ENCODE measurements around the gene STX10.
"Not testable (repeated sequence)": the region's sequence is repeated elsewhere in the genome, so short reads cannot be mapped to it uniquely, and the experiment has no call there.

The STX10 gene

GRCh38 chr19:13150187-13150930, at the start of gene STX10, which contains the start of gene IER2:
Gene STX10, minus strand, starts transcription at chr19:13150375. Its CDS starts 202 bp downstream, at chr19:13150173.
Gene IER2, plus strand, starts transcription at chr19:13150411. Its CDS starts 2,776 bp downstream, at chr19:13153187.
- in situ Hi-C loops (cut with MboI; ENCODE audit: low sequenced_read_pairs) = no loop called here

GRCh38 chr19:13198634-13199033, 48.5 kb upstream of the STX10 start:
- in situ Hi-C loops (cut with MboI; ENCODE audit: low sequenced_read_pairs) = no loop called here

GRCh38 chr19:13195678-13196077, 45.5 kb upstream of the STX10 start:
- in situ Hi-C loops (cut with MboI; ENCODE audit: low sequenced_read_pairs) = no loop called here

GRCh38 chr19:13190781-13191540, 40.8 kb upstream of the STX10 start:
- in situ Hi-C loops (cut with MboI; ENCODE audit: low sequenced_read_pairs) = no loop called here

GRCh38 chr19:13189600-13189999, 39.4 kb upstream of the STX10 start:
- in situ Hi-C loops (cut with MboI; ENCODE audit: low sequenced_read_pairs) = no loop called here

GRCh38 chr19:13187419-13187818, 37.2 kb upstream of the STX10 start:
- in situ Hi-C loops (cut with MboI; ENCODE audit: low sequenced_read_pairs) = no loop called here

- in situ Hi-C loops (cut with MboI; ENCODE audit: low sequenced_read_pairs) = not testable (repeated sequence)
Measured at GRCh38 chr19:13186688-13187087, 36.5 kb upstream of the STX10 start.

GRCh38 chr19:13185763-13186657, 35.8 kb upstream of the STX10 start:
- in situ Hi-C loops (cut with MboI; ENCODE audit: low sequenced_read_pairs) = not testable (repeated sequence)

- in situ Hi-C loops (cut with MboI; ENCODE audit: low sequenced_read_pairs) = not testable (repeated sequence)
Measured at GRCh38 chr19:13184926-13185325, 34.8 kb upstream of the STX10 start.

GRCh38 chr19:13181747-13182388, 31.7 kb upstream of the STX10 start:
- in situ Hi-C loops (cut with MboI; ENCODE audit: low sequenced_read_pairs) = no loop called here

GRCh38 chr19:13178291-13178690, 28.1 kb upstream of the STX10 start:
- in situ Hi-C loops (cut with MboI; ENCODE audit: low sequenced_read_pairs) = not testable (repeated sequence)

- in situ Hi-C loops (cut with MboI; ENCODE audit: low sequenced_read_pairs) = not testable (repeated sequence)
Measured at GRCh38 chr19:13177584-13177983, 27.4 kb upstream of the STX10 start.

- in situ Hi-C loops (cut with MboI; ENCODE audit: low sequenced_read_pairs) = no loop called here
Measured at GRCh38 chr19:13176345-13176744, 26.2 kb upstream of the STX10 start.

GRCh38 chr19:13173139-13173737, 23.1 kb upstream of the STX10 start:
- in situ Hi-C loops (cut with MboI; ENCODE audit: low sequenced_read_pairs) = no loop called here

GRCh38 chr19:13172346-13173138, 22.4 kb upstream of the STX10 start:
- in situ Hi-C loops (cut with MboI; ENCODE audit: low sequenced_read_pairs) = no loop called here

- in situ Hi-C loops (cut with MboI; ENCODE audit: low sequenced_read_pairs) = no loop called here
Measured at GRCh38 chr19:13171146-13171545, 21.0 kb upstream of the STX10 start.

GRCh38 chr19:13169769-13170168, 19.6 kb upstream of the STX10 start:
- in situ Hi-C loops (cut with MboI; ENCODE audit: low sequenced_read_pairs) = no loop called here

- in situ Hi-C loops (cut with MboI; ENCODE audit: low sequenced_read_pairs) = not testable (repeated sequence)
Measured at GRCh38 chr19:13166151-13166550, 16.0 kb upstream of the STX10 start.
